Stimulated activated CD4-positive, alpha-beta T cell treated with anti-CD3 and anti-CD28 coated beads, Interleukin-12 subunit alpha, Interleukin-12 subunit beta, amount 100 ng/mL, for 24 hours (primary cell): ENCODE data around the gene TRIL.
A peak's percentile ranks its signal among the peaks of the same experiment; 100 is the strongest.

Source experiments
- DNase-seq, 2 experiments: peaks; one replicate each; pipeline ENCODE4 v3.0.0-alpha.2; 2020; ENCODE audit warnings: low read depth in 2 of 2

TRIL gene

GRCh38 chr7:28983396-28984190 is 25.5 kb upstream of the TRIL start:
- no peak for DNase-seq

DNA sequence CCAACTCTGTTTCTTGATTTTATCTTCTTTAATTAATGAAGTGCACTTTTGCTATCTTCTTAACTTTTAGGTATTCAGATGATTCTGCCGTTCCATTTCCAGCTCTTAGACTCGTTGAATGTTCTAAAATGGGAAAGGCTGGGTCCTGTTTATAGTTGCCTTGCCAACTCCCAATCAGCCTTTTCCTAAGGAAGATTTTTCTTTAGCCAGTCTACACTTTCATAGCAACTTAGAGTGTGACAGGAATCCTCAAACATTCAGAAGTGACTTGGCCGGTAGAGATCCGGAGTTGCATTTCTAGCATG is 23.0 kb upstream of the TRIL start:
- DNase-seq, result no peak

DNA sequence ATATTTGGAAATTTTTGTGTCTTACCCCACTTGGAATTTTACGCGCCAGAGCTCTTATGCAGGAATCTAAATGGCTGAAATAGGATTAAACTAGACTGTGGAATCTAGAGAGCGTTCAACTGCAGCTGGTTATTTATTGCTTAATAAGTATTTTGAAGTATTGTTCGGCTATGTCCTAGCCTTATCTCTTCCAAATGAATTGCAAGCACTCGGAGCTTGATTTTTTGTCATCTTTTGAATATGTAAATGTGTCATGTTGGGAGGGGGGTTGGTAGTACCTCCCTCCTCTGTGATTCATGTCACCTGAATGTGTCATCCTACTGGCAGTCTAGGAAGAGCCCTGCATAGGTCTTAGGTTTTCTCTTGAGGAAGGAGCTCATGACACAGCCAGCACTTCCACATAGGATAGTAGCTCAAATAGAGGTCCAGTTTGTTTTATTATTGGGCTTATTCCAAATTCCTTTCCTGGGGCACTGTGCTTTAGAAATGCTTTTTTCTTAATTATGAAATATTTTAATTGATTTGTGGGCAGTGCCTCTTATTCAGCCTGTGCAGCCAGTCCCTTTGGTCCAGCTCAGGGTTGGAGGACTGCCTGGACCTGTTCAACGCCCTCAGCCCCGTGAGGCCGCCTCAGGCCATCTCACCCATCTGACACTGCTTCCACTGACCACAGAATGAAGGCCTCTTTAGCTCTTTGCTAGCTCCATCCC is 22.5 kb upstream of the TRIL start:
- DNase-seq, result no peak

DNA sequence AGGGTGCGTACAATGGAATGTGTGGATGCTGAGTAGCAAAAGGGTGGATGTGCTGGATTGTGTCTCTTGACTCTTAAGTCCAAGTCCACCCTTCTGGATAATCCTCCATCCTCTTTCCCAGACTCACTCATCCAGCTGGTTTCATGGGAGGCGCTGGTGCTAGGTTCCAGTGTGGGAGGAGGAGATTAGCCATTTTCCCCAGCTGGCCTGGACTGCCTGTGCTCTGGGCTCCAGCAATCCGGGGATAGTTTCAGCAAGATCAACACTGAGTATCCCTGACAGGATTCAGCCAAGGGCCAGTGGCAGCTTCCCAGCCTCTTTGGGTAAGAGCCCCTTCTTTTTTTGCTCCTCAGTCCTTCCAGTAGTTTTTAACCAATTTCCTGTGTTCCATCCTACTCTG is 21.6 kb upstream of the TRIL start:
- no peak for DNase-seq

- no peak for DNase-seq
Observed at GRCh38 chr7:28977881-28978280, 19.8 kb upstream of the TRIL start.

GRCh38 chr7:28976022-28976421 is 17.9 kb upstream of the TRIL start:
- no peak for DNase-seq

DNA sequence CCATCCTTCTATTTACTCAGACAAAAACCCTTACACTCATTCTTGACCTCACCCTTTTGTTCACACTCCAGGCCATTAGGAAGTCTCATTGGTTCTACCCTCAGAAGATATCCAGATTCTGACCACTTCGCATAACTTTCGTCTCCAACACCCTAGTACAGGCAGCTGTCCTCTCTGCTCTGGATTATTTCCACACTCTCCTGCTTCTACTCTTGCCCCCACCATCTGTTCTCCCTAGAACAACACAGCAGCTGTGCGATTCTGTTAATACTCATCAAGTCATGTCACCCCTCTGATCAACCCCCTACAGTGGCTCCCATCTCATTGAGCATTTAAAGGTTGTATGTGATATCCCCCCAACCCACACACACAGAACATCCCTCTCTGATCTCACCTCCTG is 15.5 kb upstream of the TRIL start:
- DNase-seq, result no peak

- no peak for DNase-seq
Observed at GRCh38 chr7:28964056-28964455, 5.9 kb upstream of the TRIL start.

DNA sequence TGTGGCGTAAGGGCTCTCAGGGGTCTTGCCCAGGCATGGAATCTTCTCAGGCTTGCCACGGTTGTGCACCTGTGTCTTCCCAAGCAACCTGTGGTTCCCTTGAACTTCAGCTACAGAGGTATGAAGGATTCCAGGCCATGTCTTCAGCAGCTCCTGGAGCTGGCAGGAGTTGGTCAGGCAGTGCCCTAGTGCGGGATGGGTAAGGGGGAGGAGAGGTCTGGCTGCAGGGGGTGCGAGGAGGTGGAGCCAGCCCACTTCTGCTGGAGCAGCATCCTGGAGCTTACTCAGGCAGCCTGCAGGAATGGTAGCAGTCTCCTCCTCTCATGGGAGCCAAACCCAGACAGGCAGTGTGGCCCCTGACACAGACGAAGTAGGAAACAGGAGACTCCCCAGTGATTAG is 3.8 kb upstream of the TRIL start:
- DNase-seq, result no peak

DNA sequence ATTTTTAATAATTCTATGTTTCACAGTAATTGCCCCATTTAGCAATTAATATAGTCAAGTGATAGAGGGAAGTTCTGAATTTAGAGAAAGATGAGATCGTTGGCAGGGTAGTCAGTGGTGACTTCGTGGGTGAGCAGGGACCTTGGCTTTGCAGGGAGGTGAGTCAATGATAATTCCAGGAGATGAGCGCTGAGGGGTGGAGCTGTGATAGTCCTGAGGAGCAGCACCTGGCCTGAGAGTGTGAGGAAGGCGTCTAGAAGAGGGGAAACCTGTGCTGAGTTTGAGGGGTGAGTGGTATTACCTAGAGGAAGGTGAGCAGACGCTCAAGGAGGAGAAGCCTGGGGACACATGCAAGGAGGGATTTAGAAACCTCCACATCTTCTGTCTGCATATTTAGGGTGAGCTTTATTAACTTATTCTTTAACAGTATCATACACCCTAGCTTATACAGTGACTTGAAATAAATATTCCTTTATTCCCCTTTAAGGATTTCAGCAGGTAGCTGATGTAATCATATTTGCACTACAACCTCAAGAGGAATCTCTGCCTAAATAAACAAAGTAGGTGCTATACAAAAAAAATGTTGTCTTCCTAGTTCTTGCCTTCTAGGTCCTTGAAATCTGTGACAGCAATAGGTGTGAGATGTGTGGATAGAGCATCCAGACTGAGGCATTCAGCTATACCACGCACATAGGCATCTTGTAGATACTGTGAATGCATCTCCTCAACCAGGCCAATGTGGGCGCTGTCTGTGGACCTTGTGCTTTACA is 2.1 kb upstream of the TRIL start:
- DNase-seq, result no peak

DNA sequence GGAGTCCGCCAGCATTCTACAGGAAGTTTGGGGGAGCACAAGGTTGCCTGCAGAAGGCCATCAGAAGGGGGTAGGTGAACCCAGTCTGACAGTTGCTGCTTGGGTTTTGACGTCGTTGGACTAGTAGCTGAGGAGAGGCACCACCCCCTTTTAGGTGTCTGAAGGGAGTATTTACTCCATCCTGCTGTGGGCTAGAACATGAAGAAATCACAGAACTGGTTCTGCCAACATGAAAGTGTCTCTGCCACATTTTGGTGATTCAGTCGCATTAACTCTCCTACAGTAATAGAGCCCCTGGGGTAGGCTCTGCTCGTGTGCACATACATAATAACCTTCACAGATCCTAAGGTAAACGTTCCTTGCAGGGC is 834 bp upstream of the TRIL start:
- DNase-seq, result no peak

DNA sequence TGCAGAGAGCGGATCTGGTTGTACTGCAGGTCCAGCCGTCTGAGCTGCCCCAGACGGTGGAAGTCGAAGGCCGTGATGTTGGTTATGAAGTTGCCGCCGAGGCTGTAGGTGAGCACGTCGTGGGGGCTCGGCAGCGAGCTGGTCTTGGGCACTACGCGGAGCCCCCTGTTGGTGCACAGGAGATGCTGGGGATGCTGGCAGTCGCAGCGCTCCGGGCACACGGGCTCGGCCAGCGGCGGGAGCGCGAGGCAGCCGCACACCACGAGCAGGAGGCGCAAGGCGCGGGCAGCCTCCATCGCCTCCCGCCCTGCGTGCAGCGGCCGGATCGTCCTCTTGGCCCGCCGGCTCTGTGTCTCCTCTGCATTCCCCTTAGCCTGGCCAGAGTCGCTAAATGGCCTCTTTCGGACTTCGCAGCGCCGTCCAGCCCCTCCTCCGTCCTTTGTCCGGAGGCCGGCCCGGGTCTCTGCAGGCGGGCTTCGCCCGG is 337 bp downstream of the TRIL start:
- DNase-seq, result no peak

- DNase-seq, result no peak
Observed at GRCh38 chr7:28957064-28957750, 923 bp downstream of the TRIL start.

DNA sequence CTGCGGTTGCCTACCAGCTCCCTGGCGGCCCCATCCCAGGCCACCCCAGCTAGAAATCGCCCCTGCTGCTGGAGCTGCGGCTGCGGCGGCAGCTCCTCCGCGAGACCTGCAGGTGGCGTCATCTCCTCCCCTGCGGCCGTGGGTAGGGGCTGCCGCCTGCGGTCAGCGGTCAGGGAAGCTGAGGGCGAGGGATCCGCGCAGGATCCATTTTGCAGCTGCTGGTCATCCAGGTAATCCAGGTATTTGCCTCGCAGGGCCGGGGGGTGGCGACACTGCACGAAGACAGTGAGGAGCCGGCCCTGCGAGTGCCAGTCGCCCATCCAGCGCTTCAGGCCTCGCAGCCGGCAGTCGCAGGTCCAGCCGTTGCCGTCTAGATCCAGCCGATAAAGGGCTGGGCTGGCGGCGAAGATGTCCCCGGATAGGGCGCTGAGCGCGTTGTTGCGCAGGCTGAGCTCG is 1.5 kb downstream of the TRIL start:
- DNase-seq, result no peak

DNA sequence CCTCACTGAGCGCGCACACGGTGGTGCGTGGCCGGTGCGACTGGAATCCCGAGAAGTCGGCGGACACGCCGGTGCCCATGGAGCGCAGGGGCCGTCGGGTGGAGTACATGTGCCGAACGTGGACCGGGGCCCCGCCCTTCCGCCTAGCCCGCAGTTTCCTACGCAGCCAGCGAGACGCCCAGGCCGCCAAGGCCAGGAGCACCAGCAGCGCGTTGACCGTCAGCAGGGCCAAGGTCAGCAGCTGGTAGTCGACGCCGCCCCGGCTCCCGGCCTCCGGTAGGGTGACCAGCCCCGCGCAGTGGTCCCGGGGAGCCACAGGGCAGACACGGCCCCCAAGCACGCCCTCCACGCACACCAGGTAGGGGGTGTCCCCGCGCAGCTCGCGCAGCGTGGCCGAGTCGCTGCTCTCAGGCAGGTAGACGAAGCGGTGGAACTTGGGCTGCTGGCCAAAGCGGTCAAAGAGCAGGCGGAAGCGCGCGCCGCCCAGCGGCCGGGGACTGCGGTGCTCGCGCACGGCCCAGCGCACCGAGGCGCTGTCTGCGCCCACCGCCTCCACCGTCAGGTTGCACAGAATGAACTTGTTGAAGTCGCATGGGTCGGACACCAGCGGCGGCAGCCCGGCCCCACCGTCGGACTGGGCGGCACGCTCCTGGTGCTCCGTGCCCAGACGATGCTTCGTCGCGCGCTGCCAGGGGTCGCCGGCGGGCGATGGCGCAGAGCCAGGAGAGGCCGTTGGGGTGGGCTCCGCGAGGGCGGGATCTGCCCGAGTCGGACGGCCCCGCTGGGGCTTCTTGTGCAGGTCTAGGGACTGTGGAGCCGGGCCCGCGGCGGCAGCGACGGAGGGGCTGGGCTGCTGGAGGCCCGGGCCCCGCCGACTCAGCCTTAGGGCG is 2.2 kb downstream of the TRIL start:
- peak in 1 of 2 experiments; percentile 28 for DNase-seq

GRCh38 chr7:28955356-28955717 is 2.8 kb downstream of the TRIL start:
- DNase-seq, result no peak

DNA sequence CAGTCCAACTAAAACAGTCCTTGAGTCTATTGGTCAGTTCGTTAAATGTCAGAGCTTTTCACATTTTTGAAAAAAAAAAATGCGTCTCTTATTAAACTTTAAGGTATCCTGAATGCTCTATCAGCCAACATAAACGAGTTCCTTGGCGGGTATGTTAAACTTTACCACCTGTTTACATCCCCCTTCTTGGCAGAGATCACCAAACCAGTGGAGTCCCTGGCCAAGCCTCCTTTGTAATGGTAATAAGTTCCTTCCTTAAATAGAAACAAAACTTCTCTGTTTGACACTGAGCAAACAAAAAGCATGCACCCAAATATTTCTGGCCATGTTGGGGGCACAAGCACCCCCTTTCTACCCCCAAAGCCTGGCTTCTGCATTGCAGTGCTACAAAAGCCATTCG is 3.2 kb downstream of the TRIL start:
- no peak for DNase-seq

DNA sequence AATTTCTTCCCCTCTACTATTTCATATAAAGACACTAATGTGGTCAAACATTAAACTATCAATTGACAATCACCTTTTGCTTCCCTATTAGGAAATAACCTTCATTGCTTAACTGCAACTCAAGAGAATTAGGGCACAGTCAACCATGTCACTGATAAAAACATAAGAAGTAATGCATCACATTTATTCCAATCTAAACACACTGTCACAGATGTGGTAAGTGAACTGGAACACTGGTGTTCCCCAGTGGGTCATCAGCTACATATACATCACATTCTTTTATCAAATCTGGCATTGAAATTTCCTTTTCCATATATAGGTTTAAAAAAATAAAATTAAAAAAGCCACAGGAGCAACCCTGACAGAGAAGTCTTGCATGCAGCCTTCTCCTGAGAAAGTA is 3.7 kb downstream of the TRIL start:
- DNase-seq, result no peak

- no peak for DNase-seq
Observed at GRCh38 chr7:28953633-28954032, 4.5 kb downstream of the TRIL start.

GRCh38 chr7:28942168-28942567 is 16.0 kb downstream of the TRIL start:
- no peak for DNase-seq

DNA sequence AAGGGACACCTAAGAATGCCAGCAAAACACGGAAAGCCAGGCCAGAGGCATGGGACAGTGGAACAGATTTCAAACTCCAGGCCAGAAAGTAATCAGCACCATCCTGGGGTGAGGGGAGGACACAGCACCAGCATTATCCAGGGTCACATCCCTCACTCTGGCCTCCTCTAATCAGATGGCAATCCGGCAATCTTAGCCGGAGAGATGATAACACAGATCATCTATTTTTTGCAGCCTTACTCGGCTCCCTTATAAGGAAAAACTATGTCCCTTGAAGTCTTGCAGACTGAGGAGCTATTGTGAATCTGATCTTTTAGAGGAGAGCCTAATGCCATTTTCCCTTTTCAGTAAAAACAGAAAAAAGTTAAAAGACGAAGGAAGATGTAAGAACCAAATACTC is 16.5 kb downstream of the TRIL start:
- no peak for DNase-seq
